ENCODE data around the gene LTB4R. TPM values are rescaled to one million over a fixed set of nuclear protein-coding genes. Genes with fewer than 3 reads are reported as not detected.

The LTB4R gene
- total RNA-seq, 2 donors from 2014 or later = 8.9 to 13.1 TPM

DNA sequence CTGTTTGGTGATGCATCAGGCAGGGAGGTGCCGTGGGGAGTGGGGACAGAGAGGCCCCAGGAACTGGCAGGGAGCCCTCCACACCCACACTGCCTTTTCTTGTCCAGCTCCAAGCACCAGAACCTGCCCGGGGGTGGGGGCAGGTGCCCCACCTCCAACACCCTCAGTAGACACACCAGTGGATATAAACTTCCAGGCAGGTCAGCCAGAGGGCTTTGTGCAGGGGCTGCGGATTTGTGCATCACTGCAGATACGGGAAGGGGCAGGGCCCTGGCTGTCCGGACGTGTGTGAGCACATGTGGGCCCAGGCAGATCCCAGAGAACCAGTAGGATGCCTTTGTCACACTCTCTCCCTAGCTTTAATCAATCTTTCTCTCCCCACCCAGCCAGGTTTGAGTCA is 47.0 kb upstream of the LTB4R start:
- ATAC-seq (ENCODE audit: insufficient number of reproducible peaks, low FRiP score, low read depth) (no peak), DNase-seq (ENCODE audit: low spot score) (no peak)
- peaks cover 0 to 3% of the 10 kb centered on the region in 2 donors for H3K4me1 ChIP-seq (ENCODE audit: control insufficient read depth in 1 of 2, low read depth in 2 of 2)
- TF ChIP-seq, protein P1, sequence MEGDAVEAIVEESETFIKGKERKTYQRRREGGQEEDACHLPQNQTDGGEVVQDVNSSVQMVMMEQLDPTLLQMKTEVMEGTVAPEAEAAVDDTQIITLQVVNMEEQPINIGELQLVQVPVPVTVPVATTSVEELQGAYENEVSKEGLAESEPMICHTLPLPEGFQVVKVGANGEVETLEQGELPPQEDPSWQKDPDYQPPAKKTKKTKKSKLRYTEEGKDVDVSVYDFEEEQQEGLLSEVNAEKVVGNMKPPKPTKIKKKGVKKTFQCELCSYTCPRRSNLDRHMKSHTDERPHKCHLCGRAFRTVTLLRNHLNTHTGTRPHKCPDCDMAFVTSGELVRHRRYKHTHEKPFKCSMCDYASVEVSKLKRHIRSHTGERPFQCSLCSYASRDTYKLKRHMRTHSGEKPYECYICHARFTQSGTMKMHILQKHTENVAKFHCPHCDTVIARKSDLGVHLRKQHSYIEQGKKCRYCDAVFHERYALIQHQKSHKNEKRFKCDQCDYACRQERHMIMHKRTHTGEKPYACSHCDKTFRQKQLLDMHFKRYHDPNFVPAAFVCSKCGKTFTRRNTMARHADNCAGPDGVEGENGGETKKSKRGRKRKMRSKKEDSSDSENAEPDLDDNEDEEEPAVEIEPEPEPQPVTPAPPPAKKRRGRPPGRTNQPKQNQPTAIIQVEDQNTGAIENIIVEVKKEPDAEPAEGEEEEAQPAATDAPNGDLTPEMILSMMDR (IDR thresholded peaks at IDR 0.05) = no peak
- no peaks in the 10 kb centered on the region for H3K27me3 ChIP-seq (replicated peaks; ENCODE audit: insufficient read depth)
- H3K36me3 ChIP-seq = peaks cover 9% of the 10 kb centered on the region
- H3K4me3 ChIP-seq = no peak overlapping the region
- no peak overlapping the region for H3K27ac ChIP-seq
- no peaks in the 10 kb centered on the region for H3K9me3 ChIP-seq

DNA sequence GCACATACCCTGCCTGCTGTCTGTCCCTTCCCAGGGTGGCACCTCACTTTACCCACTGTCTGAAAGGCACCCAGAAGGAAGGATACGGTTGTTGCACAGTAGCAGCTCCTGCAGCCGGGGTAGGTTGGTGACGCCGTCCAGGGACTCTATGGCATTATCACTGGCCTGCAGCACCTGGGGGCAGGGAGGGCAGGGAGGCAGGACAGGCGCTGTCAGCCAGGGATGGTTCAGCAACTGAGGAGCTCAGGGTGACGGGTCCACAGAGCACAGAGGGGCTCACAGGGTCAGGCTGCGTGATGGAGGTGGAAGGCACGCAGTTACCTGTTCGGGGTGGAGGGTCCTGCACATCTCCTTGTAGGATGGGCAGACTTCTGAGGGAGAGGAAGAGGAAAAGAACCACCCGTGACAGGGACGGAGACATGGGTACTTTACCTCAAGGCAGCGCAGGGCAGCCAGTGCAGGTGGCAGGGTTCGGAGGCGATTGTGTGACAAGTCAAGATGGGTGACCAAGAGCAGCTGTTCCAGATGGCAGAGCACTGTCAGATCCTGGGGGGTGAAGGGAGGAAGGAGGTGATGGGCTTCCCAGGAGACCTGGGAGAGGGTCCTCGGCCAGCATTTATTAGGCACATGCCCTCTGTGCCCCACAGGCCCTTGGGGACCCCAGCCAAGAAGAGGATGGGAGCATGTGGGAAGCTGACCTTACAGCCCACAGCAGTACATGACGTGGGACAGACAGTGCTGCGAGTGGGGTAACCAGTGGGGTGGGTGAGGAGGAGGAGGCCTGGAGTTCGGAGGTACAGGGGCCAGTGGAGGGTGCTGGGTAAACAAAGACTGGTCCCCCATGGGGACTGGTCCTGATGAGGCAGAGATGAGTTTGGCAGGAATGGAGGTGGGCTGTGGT is 44.7 kb upstream of the LTB4R start:
- H3K4me1 ChIP-seq (ENCODE audit: control insufficient read depth in 1 of 2, low read depth in 2 of 2) = peaks cover 0 to 4% of the 10 kb centered on the region in 2 donors
- H3K9me3 ChIP-seq = no peaks in the 10 kb centered on the region
- ATAC-seq (ENCODE audit: insufficient number of reproducible peaks, low FRiP score, low read depth) = no peak
- peaks cover 9% of the 10 kb centered on the region for H3K36me3 ChIP-seq
- no peak overlapping the region for H3K27ac ChIP-seq
- TF ChIP-seq, protein P1 (IDR thresholded peaks at IDR 0.05) = no peak
- no peak for DNase-seq (ENCODE audit: low spot score)
- no peak overlapping the region for H3K4me3 ChIP-seq
- no peaks in the 10 kb centered on the region for H3K27me3 ChIP-seq (replicated peaks; ENCODE audit: insufficient read depth)

DNA sequence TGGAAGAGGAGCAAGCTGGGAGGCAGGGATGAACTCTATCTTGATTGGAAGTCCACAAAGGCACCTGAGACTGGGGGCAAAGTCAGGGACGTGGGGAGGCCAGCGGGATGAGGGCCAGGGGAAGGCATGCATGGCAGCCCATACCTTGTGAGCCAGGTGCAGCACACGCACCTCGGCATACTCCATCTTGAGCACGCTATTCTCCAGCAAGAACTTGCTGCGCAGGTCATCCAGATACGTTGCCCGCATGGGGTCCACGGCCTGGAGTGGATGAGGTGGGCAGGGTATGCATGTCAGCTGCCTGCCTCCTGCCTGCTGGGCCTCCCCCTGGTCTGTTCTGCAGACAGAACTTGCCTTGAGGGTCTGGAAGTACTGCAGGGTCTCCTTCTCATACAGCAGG is 43.8 kb upstream of the LTB4R start:
- no peaks in the 10 kb centered on the region for H3K27me3 ChIP-seq (replicated peaks; ENCODE audit: insufficient read depth)
- H3K27ac ChIP-seq = no peak overlapping the region
- H3K4me1 ChIP-seq (ENCODE audit: control insufficient read depth in 1 of 2, low read depth in 2 of 2) = peaks cover 3 to 9% of the 10 kb centered on the region in 2 donors
- no peaks in the 10 kb centered on the region for H3K9me3 ChIP-seq
- peaks cover 9% of the 10 kb centered on the region for H3K36me3 ChIP-seq
- ATAC-seq (ENCODE audit: insufficient number of reproducible peaks, low FRiP score, low read depth) (no peak), DNase-seq (ENCODE audit: low spot score) (no peak)
- H3K4me3 ChIP-seq = no peak overlapping the region
- TF ChIP-seq, protein P1 (IDR thresholded peaks at IDR 0.05) = no peak

GRCh38 chr14:24268225-24268624 is 43.1 kb upstream of the LTB4R start:
- TF ChIP-seq, protein P1 (IDR thresholded peaks at IDR 0.05) = no peak
- Histone ChIP-seq H3K4me1 (ENCODE audit: control insufficient read depth in 1 of 2, low read depth in 2 of 2) (peaks cover 3 to 9% of the 10 kb centered on the region in 2 donors), H3K4me3 (no peak overlapping the region), H3K9me3 (no peaks in the 10 kb centered on the region), H3K27me3 (replicated peaks; ENCODE audit: insufficient read depth) (no peaks in the 10 kb centered on the region), H3K27ac (no peak overlapping the region), H3K36me3 (peaks cover 9% of the 10 kb centered on the region)
- no peak for DNase-seq (ENCODE audit: low spot score)
- no peak for ATAC-seq (ENCODE audit: insufficient number of reproducible peaks, low FRiP score, low read depth)

- Histone ChIP-seq H3K27ac (no peak overlapping the region), H3K9me3 (no peaks in the 10 kb centered on the region), H3K4me3 (no peak overlapping the region), H3K27me3 (replicated peaks; ENCODE audit: insufficient read depth) (no peaks in the 10 kb centered on the region), H3K36me3 (peaks cover 9% of the 10 kb centered on the region), H3K4me1 (ENCODE audit: control insufficient read depth in 1 of 2, low read depth in 2 of 2) (peaks cover 3 to 9% of the 10 kb centered on the region in 2 donors)
- TF ChIP-seq, protein P1 (IDR thresholded peaks at IDR 0.05) = no peak
- ATAC-seq (ENCODE audit: insufficient number of reproducible peaks, low FRiP score, low read depth) = no peak
- DNase-seq (ENCODE audit: low spot score) = no peak
Observed at GRCh38 chr14:24269368-24269767, 41.9 kb upstream of the LTB4R start.
